K562 (cell line): ENCODE results near the gene WWOX.

Experiments
- CTCF ChIP-seq, 3 experiments: IDR thresholded peaks in 2 of 3; conservative IDR thresholded peaks in 1 of 3; 2 replicates each; pipeline ENCODE4 v1.5.1; 2011 to 2012; ENCODE audit warnings: low read length in 3 of 3, mild to moderate bottlenecking in 3 of 3, control low read depth in 2 of 3, improper control_type of control experiment in 1 of 3, inconsistent platforms in 1 of 3, low read depth in 1 of 3, mixed read lengths in 1 of 3, moderate library complexity in 1 of 3; ENCODE audit not compliant: insufficient read depth in 2 of 3
- KDM5B ChIP-seq: fragments of 200-600 bp; sonication (generic); IDR thresholded peaks from 2 replicates; pipeline ENCODE4 v1.6.1; 2012; ENCODE audit warnings: low read depth, mild to moderate bottlenecking, moderate library complexity, low read length, control low read depth, inconsistent platforms; ENCODE audit not compliant: insufficient replicate concordance
- MAFF ChIP-seq: IDR thresholded peaks from 2 replicates; pipeline ENCODE4 v1.6.1; 2012; ENCODE audit warnings: low read length, improper control_type of control experiment
- NR4A1 ChIP-seq, 2 experiments: fragments of 250-450 bp in 1 of 2; fragments of 450-650 bp in 1 of 2; sonication (Bioruptor Pico) in 1 of 2; IDR thresholded peaks; 2 replicates each; pipeline versions ENCODE4 v1.4.0 to v1.6.1; 2016 to 2020; ENCODE audit warnings: mild to moderate bottlenecking in 2 of 2, missing compliant biosample characterization in 1 of 2, missing genetic modification characterization in 1 of 2, moderate library complexity in 1 of 2
- POLR2A ChIP-seq: fragments of 450-650 bp; conservative IDR thresholded peaks from 2 replicates; pipeline ENCODE4 v1.6.1; 2016
- TEAD4 ChIP-seq, 2 experiments: sonication (generic) in 1 of 2; formaldehyde crosslinking in 1 of 2; IDR thresholded peaks; 2 replicates each; pipeline versions ENCODE4 v1.6.1 to v1.8.0; 2012 to 2022; ENCODE audit warnings: borderline replicate concordance in 1 of 2, inconsistent platforms in 1 of 2, low read length in 1 of 2, mild to moderate bottlenecking in 1 of 2, missing genetic modification reagents in 1 of 2
- ZNF143 ChIP-seq: sonication (generic); formaldehyde crosslinking; IDR thresholded peaks from 2 replicates; pipeline ENCODE4 v1.9.0; 2022; ENCODE audit warnings: mild to moderate bottlenecking, missing genetic modification reagents
- ZNF239 ChIP-seq: fragments of 250-450 bp; sonication (Bioruptor Pico); IDR thresholded peaks from 2 replicates; pipeline ENCODE4 v1.4.0; 2020; ENCODE audit warnings: mild to moderate bottlenecking
- TF ChIP-seq, protein P1 (sequence below), 2 experiments: fragments of 450-650 bp in 1 of 2; sonication (generic) in 1 of 2; formaldehyde crosslinking in 1 of 2; IDR thresholded peaks; 2 replicates each; pipeline versions ENCODE4 v1.7.1 to v1.9.0; 2016 to 2022; ENCODE audit warnings: inconsistent platforms in 1 of 2, mild to moderate bottlenecking in 1 of 2, missing genetic modification reagents in 1 of 2
- TF ChIP-seq, protein P2 (sequence below): fragments of 450-650 bp; formaldehyde crosslinking; IDR thresholded peaks from 2 replicates; pipeline ENCODE4 v1.4.0; 2020; ENCODE audit warnings: mild to moderate bottlenecking, moderate library complexity

GRCh38 chr16:79159261-79160049, 1060.0 kb downstream of the WWOX start:
- TF ChIP-seq ZNF239 (CRISPR knock-in tag): no peak
- no peak for TF ChIP-seq NR4A1 (CRISPR knock-in tag; IDR thresholded peaks at IDR 0.05)
- TF ChIP-seq NR4A1 (tag; IDR thresholded peaks at IDR 0.05): no peak
- TF ChIP-seq, protein P1, sequence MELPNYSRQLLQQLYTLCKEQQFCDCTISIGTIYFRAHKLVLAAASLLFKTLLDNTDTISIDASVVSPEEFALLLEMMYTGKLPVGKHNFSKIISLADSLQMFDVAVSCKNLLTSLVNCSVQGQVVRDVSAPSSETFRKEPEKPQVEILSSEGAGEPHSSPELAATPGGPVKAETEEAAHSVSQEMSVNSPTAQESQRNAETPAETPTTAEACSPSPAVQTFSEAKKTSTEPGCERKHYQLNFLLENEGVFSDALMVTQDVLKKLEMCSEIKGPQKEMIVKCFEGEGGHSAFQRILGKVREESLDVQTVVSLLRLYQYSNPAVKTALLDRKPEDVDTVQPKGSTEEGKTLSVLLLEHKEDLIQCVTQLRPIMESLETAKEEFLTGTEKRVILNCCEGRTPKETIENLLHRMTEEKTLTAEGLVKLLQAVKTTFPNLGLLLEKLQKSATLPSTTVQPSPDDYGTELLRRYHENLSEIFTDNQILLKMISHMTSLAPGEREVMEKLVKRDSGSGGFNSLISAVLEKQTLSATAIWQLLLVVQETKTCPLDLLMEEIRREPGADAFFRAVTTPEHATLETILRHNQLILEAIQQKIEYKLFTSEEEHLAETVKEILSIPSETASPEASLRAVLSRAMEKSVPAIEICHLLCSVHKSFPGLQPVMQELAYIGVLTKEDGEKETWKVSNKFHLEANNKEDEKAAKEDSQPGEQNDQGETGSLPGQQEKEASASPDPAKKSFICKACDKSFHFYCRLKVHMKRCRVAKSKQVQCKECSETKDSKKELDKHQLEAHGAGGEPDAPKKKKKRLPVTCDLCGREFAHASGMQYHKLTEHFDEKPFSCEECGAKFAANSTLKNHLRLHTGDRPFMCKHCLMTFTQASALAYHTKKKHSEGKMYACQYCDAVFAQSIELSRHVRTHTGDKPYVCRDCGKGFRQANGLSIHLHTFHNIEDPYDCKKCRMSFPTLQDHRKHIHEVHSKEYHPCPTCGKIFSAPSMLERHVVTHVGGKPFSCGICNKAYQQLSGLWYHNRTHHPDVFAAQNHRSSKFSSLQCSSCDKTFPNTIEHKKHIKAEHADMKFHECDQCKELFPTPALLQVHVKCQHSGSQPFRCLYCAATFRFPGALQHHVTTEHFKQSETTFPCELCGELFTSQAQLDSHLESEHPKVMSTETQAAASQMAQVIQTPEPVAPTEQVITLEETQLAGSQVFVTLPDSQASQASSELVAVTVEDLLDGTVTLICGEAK (IDR thresholded peaks at IDR 0.05): no peak
- TF ChIP-seq, protein P1 (CRISPR knock-in tag; IDR thresholded peaks at IDR 0.05): no peak
- no peak for TF ChIP-seq MAFF
- no peak for TF ChIP-seq ZNF143 (CRISPR knock-in tag)
- TF ChIP-seq POLR2A: no peak
- TF ChIP-seq CTCF (IDR thresholded peaks at IDR 0.05 in 2 of 3, conservative IDR thresholded peaks at IDR 0.05 in 1 of 3; ENCODE audit: insufficient read depth in 2 of 3, low read depth in 1 of 3, low read length in 3 of 3): no peak
- no peak for TF ChIP-seq TEAD4 (IDR thresholded peaks at IDR 0.05; ENCODE audit: low read length)
- no peak for TF ChIP-seq TEAD4 (CRISPR knock-in tag; IDR thresholded peaks at IDR 0.05; ENCODE audit: borderline replicate concordance)
- TF ChIP-seq KDM5B: no peak
- TF ChIP-seq, protein P2, sequence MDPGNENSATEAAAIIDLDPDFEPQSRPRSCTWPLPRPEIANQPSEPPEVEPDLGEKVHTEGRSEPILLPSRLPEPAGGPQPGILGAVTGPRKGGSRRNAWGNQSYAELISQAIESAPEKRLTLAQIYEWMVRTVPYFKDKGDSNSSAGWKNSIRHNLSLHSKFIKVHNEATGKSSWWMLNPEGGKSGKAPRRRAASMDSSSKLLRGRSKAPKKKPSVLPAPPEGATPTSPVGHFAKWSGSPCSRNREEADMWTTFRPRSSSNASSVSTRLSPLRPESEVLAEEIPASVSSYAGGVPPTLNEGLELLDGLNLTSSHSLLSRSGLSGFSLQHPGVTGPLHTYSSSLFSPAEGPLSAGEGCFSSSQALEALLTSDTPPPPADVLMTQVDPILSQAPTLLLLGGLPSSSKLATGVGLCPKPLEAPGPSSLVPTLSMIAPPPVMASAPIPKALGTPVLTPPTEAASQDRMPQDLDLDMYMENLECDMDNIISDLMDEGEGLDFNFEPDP (CRISPR knock-in tag): no peak
